HG03378 (cell line): ENCODE results near the gene KRT17.
"Not testable (repeated sequence)": the region's sequence is repeated elsewhere in the genome, so short reads cannot be mapped to it uniquely, and the experiment has no call there.

ENCODE experiments used
- ATAC-seq: cut with Tn5 transposase; IDR thresholded peaks from one replicate; pipeline ENCODE4 v1.9.1; 2021; ENCODE audit warnings: mild to moderate bottlenecking, moderate library complexity; ENCODE audit not compliant: unreplicated experiment

Gene KRT17

DNA sequence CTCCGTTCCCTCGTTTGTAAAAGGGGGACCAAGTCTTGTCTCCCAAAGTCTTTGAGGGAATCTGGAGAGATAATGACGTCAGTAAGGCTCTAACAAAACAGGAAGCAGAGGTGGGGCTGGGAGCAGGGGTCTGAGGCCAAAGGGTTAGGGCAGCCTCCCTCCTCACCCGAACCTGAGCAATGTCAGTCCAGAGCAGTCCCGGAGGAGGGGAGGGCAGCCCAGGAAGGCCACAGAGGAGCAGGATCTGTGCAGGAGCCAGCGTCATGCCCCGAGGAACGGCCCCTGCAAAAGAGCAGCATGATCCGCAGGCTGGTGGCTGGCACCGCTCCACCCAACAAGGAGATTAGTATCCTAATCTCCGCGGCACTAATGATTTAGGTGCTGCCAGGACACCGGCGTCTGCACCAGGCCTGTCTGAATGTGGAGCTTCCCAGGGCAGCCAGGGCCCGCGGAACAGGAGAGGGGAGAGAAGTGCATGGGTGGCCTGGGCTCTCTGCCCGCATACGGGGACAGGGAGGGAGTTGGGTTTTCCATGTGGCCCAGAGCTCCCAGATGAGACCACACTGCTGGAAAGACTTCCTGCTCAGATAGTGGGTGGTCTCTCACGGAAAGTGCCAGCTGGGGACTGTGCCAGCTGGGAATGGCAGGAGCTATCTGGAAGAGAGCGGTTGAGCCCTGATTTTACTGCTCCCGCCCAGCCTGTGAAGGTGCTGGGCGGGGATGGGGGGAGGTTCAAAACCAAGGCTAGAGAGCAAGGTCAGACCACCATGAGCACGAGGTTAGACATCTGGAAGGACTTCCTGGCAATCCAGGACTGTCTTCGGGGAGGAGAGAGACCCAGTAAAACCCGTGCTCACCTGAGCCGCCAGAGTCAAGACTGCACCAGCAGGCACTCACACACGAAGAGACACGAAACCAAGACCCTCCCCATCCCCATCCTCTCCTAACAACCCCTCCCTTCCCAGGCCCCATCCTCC is 11.0 kb upstream of the KRT17 start:
- ATAC-seq = no peak

DNA sequence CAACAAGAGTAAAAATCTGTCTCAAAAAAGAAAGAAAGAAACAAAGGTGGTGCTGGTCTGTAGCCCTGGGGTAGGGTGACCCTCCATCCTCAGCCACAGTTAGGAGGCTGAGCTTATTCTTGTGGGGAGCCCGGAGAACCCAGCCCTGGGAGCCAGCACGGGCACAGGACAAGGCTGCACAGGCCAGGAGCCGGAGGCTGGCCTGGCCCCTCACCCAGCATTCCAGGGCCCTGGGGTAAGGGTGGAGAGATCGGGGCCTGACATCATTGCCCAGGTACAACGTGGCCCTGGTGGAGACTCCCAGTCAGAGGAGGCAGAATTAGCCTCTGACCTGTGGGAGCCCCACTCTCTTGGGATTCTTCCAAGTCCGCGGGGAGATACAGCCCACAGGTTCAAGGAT is 10.3 kb upstream of the KRT17 start:
- no peak for ATAC-seq

DNA sequence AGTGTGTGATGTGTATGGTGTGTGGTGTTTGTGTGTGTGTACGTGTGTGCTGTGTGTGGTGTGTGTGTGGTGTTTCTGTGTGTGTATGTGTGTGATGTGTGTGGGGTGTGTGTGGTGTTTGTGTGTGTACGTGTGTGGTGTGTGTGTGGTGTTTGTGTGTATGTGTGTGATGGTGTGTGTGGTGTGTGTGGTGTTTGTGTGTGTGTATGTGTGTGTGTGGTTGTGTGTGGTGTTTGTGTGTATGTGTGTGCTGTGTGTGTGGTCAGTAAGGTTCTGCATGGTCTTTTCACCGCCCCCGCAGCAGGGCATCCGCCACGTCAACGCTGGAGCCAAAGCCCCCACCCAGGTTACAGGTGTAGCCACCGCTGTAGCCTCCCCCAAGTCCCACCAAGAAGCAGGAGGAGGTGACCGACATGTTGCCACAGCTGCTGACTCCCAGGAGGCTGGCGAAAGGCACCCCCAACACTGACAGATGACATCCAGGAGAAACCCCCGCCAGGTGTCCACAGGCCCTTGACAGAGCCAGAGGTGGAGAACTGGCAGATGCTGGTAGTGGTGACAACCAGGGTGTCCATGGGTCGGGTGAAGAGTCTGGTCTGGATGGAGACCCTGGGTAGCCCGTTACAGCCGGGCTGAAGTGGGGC is 9.3 kb upstream of the KRT17 start:
- ATAC-seq = no peak

DNA sequence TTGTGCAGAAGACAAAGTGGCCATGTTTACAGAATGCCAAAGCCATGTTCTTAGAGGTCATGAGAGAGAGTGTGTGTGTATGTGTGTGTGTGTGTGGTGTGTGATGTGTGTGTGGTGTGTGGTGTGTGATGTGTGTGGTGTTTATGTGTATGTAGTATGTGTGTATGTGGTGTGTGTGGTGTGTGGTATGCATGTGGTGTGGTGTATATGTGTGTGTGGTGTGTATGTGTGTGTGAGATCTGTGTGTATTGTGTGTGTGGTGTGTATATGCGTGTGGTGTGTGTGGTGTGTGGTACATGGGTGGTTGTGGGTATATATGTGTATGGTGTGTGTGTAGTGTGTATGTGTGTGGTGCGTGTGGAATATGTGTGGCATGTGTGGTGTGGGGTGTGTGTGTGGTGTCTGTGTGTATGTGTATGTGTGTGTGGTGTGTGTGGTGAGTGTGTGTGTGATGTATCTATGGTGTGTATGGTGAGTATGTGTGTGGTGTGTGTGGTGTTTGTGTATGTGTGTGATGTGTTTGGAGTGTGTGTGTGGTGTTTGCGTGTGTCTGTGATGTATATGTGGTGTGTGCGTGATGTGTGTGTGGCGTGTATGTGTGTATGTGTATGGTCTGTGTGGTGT is 8.2 kb upstream of the KRT17 start:
- ATAC-seq = no peak

DNA sequence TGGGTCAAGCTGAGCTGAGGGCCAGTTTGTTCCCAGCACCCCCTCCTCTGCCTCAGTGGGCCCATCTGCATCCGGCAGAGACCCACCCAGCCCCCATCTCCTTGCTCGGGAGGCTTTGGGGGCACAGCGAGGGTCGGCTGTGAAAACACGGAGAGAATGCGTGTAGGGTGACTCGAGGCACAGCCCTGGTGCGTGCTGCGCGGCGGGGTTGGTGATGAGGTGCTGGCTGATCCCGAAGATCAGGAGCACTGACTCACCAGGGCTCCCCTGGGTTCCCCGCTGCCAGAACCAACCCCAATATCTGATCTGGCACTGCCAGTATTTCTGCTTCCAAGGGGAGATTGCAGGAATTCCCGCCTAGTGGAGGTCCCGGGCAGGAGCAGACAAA is 7.5 kb upstream of the KRT17 start:
- ATAC-seq = no peak

DNA sequence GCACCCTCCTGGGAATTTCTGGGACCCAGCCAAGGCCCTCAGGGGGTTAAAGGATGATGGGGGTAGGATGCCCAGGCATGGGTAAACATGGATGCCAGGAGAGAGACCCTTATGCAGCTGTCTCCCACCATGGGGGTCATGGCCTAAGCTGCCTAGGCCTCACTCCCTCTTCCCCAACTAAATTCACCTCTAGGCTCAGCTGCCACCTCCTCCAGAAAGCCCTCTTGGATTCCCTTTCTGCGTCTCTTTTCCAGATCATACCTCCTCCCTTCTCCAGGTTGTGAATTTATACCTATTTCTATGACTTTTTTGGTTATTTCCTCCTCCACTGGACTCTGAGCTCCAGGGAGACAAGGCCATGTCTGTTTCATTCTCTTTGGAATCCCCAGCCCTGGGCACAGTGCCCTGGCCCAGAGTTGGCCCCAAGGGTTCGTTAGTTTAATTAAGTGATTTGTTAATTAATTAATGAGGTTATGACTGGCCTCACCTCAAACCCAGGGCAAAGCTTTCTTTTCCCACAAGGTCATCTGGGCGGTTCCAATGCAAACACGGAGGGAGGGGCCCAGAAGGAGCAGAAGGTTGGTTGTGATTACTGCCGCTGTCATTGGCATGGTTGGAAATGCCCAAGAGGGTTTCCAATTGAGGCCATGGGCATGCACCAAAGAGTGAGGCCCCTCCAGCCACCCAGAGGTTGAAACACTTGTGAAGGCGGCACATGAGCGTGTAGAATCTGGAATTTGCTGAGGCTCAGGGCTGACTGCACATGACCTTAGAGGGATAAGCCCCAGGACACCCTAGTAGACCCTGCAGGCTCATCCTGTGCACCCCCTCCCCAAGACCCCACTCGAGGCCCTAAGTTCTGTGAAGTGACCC is 6.9 kb upstream of the KRT17 start:
- no peak for ATAC-seq

DNA sequence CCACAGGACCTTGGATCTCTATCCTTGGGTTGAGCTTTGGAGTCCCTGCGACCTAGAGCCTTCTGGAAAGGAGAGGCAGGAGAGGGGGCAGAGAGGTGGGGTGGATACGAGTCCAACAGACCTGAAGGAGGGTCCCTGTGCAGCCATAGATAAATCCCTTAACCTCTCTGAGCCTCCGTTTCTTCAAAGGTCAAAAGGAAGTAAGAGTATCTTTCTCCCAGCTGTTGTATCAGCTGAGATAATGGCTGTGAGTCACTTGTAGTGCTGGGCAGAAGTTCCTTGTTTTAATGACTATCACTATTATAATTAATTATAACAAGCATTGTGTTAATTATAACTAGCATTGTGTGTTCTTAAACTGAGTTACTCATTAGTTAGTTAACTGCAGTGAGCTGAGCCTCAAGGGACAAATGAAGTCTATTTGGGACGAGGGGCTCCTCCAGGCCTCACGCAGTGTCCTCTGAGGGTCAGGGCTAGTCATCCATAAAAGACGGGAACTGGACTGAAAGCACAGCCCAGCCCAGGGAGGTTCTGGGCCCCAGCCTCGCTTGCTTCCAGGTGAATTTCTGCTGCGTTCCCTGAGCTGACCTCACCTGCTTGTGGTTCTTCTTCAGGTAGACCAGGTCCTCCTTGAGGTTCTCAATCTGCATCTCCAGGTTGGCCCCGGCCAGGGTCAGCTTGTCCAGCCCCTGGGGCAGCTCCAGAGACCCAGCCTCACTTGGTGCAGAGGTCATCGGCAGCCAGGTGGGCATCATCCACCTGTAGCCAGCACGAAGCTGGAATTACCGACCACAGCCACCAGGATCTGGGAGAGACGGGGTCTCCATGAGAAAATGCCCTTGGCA is 5.7 kb upstream of the KRT17 start:
- no peak for ATAC-seq

DNA sequence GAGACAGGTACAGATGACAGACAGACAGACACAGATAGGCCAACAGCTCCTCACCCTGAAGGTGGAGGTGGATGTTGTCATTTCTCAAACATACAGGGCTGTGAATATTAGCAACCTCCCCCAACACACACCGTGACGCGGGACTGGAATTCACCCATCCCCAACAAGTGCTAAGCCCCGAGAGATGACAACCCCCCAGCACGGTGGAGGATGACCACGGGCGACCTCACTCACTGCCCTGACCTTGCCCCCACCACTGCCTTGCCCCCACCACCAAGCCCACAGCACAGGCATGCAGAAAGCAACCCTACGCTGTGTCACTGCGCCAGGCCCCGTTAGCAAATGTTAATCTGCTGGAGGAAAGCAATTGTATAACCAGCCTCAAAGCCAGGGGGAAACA is 4.9 kb upstream of the KRT17 start:
- ATAC-seq = no peak

DNA sequence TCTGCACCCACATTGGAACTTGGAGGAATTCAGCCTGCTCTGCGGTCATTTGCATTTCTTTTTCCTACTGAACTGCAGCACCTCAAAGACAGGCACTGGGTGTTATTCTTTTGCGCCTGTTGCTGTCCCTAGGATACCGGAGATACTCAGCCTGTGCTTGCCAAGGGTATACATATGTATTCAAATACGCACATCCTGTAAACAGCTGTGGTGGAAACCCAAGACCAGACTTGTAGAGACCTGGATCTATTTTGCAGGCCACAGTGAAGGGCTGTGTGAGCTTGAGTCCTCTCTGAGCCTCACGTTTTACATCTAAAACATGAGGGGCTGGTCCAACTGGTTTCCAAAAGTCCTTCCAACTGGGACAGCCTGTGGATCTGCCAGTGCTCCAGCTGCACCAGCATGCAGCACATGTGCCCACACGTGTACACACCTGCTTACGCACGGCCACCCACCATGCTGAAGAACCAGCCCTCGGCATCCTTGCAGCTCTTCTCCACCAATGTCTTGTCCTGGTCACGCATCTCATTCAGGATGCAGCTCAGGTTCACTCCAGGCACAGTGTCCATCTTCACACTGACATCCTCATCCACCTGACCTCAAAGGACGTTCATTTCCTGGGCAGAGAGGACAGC is 4.4 kb upstream of the KRT17 start:
- not testable (repeated sequence) for ATAC-seq

DNA sequence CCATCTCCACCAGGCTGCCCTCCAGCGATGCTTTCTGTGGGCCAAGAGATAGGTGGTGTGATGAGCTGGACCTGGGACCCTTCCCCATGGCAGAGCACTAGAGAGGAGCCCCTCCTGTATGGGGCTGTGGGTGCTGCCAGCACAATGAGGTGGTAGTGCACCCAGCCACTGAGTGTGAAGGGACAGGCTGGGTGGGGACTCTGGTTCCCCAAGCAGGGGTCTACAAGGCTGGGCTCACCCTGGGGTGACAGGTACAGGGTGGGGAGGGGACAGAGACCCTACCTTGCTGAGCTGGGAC is 3.6 kb upstream of the KRT17 start:
- ATAC-seq = not testable (repeated sequence)

DNA sequence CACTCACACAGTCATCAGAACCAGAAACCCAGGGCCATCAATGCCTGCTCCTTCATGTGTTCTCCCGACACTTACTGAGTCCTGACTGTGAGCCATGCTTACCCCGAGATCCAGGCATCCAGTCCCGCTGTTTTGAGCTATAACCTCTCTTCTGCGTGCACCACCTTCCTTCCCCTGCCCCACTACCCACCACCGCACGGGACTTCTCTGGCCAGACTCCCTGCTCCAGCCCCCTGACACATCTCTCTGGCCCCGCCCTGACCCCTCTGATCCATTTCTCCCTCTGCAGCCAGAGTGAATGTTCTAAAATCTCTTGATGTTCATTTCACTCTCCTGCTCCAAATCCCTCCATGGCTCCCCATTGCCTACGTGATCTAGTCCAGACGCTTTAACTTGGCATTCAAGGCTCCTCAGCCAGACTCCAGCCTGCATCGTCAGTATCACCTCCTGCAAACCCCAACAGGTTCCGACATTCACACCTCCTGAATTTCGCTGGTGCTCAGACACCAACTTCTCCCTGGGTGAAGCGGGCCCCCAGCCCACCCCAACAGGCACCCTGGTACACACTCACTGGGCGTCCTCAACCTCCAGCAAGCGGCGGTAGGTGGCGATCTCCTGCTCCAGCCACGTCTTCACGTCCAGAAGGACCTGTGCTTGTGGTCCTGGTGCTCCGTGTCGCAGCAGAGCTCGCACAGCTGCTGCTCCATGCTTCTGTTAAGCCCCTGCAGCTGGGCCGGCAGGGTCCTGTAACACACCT is 3.1 kb upstream of the KRT17 start:
- ATAC-seq = no peak

DNA sequence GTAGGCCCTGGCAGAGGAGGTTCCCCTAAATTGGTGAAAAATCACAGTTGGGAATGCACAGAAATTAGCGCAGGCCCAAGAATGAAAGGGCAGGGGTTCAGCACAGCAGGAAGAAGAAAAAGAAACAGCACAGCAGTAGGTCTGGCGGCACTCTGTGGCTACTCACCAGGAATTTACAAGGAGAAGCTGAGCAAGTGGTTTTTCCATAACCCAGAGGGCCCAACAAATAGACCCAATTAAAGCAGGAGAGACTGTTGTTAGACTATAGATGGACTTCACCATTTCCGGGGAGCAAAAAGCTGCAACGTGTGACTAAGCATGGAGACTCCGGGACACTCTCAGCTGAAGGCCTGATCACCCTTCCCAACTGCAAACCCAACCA is 2.5 kb upstream of the KRT17 start:
- not testable (repeated sequence) for ATAC-seq

DNA sequence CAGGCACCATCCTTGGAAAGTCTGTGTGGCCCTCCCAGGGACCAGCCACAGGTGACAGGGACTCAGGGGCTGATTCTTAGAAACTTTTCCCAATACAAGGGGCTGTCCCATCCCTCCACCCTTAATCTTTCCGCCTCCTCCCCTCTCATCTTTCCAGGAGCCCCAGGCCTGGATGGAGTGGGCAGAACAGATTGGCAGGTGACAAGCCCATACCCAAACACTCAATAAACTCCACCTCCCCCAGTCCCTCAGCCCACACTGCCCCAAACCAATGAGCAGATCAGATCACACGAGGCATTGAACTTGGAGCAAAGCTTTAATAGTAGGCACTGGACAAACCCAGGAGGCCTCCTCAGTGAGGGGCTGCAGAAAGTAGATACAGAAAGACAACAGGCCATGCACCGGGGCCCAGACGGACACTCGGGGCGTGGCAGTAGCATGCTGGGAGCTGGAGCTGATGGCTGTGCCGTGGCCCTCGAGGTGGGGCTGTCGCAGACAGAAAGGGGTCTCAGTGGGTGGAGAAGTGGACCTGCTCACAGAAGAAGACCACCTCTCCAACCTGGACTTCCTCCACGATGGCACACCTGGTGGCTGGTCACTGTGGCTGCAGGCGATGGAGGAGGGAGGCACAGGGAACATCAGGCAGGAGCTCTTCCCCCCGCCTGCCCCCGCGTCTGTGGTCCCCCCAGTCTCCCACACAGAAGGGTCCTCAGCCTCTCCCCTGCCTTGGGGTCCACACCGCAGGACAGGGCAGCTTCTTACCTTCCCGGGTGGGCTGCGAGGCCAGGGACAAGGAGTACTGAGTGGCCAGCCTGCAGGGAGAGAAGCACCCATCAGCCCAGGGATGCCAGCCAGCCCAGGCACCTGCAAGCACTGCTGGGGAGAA is 1.9 kb upstream of the KRT17 start:
- ATAC-seq = not testable (repeated sequence)

DNA sequence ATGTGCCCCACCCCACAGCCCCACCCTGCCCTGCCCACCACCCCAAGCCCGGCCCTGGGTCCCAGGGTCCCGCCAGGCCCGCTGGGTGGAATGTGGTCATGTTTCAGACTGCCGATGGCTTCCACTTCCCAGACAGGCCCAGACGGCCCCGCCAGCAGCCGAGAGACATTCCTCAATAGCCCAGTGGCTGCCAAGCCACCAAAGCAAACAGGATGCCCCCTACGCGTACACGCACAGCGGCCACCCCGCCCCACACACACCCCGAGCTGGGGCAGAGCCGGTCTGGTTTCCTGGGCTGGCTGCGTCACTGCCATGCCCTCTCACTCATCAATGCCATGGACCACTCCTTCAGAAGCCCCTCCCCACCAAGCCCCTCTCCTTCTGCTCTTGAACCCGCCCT is 1.2 kb upstream of the KRT17 start:
- no peak for ATAC-seq

DNA sequence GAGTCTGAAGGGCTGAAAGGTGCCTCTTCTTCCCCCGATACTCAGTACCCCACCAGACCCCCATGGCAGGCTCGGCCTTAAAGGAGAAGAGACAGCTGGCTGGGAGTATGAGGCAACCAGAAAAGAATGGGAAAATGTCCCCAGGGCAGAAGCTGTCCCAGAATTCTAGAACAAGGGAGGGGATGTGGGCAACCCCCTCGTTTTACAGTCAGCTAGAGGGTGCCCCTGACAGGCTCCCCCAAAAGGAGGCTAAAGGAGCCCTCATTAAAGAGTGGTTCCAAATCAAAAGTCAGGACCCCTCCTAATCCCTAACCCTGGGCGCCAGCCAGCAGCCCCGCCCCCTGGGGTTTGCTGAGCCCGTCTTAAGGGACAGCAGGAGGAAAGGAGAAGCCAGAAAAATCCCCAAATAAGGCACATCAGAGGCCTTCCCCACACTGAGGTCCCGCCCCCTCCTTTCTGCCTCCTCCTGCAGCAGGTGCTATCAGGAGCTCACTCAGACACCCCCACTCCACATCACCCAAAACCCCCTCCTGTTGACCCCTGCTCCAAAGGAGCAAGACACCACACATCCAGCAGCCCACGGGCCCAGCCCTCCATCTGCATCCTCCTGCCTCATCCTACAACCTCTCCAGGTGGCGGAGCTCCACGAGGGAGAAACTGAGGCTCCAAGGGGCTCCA is 1.1 kb downstream of the KRT17 start:
- ATAC-seq = not testable (repeated sequence)

DNA sequence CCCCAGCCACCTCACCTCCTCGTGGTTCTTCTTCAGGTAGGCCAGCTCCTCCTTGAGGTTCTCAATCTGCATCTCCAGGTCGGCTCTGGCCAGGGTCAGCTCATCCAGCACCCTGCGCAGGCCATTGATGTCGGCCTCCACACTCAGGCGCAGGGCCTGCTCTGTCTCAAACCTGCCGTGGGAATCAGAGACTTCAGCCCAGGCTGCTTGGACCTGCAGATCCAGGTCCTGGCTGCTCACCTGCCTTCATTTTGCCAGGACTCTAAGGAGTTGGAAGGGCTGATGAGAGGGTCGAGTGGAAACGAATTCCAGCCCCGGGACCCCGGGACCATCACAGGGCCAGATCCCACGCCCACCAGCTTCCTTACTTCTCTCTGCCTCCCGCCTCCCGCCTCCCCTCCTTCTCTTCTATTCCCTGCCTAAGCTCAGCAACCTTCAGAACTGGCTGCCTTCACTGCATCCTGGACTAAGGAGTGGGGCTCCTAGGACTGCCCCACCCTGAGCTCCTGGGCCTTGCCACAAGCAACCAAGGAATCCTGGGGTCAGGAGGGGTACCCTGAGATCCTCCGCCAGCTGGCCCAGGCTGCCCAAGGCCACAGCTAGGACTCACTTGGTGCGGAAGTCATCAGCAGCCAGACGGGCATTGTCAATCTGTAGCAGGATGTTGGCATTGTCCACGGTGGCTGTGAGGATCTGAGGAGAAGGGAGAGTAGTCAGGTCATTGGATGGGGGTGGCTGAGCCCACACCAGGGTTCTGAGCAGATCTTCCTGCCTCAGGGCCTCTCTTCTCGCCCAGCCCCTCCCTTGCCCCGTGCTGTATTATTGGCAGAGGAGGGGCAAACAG is 1.8 kb downstream of the KRT17 start:
- ATAC-seq = not testable (repeated sequence)

DNA sequence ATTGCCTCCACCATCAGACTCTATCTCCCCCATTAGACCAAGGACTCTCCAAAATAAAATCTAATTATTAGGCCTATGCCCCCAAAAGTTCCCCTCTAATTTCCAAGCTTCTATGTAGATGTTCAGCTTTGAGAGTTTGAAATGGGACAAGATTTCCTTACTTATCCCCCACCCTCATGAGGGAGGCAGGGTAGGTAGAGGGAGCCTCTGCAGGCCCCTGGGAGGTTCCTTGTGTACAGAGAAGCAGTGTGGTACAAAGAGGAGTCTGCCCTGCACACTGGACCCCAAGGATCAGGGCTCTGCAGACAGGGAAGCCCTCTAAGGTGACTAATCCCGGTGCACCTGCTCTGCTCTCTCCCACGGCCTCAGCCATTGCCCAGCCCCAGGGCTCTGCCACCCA is 2.5 kb downstream of the KRT17 start:
- ATAC-seq = no peak
